GM19463 (cell line): Measurements from ENCODE around the gene PRPF6.
A peak's percentile ranks its signal among the peaks of the same experiment; 100 is the strongest.

Experiments used
- ATAC-seq: cut with Tn5 transposase; IDR thresholded peaks from one replicate; pipeline ENCODE4 v1.9.1; 2021; ENCODE audit warnings: mild to moderate bottlenecking, moderate library complexity; ENCODE audit not compliant: unreplicated experiment

The PRPF6 gene

DNA sequence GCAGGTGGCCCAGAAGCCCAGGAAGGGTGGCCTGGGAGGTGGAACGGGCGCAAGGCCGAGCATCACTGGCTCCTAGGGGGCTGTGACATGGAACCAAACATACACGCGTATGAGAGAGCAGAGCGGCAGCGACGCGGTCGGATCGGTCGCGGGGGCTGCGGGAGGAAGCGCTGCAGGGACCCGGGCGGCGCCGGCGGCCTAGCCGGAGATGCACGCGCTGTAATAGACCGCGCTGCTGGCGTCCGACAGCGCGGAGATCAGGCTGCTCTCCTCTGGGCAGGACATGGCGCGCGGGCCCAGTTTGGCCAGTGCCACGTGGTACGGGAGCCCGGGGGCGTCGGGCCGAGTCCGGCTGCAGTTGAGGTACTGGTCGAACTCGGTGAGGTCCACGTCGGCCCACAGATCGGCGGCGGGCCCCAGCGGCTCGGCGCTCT, 67.1 kb downstream of the PRPF6 start:
- ATAC-seq: no peak

- no peak for ATAC-seq
Measured at GRCh38 chr20:64048402-64049044, 67.6 kb downstream of the PRPF6 start.

DNA sequence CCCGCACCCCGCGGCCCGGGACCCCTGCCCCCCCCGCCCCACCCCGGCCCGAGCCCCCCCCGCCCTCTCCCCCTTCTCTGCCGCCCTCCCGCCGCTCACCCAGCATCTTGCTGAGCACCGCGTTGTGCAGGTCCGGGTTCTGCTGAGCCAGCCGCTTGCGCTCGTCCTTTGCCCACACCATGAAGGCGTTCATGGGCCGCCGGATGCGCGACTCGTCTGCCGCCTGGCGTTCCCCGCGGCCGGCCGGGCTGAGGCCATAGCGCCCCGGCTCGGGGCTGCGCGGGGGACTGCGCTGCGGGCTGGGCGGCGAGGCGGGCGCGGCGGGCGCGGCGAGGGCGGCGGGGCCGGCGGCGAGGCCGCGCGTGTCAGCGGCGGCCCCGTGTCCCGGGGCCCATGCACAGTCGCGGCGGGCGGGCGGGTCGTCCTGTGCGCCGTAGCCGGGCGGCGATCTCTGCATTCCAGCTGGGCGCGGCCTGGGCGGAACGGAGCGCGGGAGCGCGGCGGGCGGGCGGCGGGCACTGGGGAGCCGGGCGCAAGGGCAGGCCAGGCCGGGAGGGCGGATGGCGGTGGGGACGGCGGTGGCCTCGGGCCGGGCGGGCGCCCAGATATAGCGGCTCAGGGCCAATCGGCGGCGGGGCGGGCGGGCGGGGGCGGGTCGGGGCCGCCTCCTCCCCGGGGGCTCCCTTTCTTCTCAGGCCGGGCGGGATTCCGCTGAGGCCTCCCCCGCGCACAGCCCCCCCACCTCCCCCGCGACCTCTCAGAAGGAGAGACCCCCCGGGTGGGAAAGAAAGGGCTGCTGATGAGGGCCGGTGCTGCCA, 68.3 kb downstream of the PRPF6 start, which contains the start of gene SOX18:
TSS of gene SOX18 (minus strand) at position 580 of the 818 bp plus-strand sequence. CDS start at position 457, 123 bp downstream.
- ATAC-seq: no peak

DNA sequence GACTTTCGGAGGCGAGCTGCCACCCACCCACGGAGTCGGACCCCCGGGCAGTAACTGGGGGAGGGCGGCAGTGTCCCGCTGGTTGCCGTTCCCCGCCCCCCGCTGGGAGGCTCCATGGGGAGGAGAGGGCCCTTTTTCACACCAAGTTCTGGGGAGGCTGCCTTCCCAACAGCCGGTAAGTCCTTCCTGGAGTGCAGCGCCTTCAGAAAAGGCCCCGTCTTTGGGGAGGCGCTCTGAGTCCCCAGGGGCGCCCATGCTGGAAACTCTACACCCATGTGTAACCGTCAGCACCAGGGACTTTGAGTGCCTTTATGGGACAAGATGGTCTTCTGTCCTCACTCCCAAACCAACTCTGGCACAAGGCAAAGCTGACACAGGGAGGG, 68.9 kb downstream of the PRPF6 start:
- ATAC-seq: no peak

DNA sequence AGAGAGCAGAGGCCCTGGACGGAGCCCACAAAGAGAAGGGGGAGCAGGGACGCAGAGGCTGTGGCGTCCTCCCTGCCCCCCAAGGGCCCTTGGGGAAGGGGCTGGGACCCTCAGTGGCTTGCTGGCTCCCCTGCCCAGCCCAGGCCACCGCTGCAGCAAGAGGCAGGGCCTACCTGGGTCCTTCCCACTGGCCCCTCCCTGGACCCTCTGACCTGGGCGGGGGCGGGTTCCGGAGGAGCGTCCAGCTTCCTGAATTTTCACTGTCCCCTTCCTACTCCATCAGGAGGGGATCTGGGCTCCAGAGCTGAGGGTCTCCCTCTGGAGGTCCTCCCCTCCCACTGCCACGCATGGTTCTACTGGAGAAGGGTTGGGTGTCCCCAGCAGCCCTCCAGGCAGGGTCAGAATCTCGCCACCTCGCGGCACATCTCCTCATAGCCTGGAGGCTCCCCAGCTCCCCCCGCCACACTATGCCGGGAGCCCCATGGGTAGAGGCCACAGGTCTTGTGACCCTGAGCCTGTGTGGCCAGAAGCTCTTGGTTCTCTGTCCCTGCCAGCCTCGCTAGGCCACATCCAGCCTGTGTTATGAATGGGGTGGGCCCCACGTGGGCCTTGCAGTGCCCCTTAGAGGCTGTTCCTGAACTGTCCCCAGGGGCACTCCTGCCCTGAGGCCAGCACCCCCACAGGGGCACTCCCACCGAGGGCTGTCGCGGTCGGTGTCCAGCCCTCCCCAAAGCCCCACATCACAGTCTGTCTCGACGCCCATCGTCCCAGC, 69.5 kb downstream of the PRPF6 start:
- no peak for ATAC-seq

GRCh38 chr20:64051033-64051452, 70.1 kb downstream of the PRPF6 start:
- no peak for ATAC-seq

DNA sequence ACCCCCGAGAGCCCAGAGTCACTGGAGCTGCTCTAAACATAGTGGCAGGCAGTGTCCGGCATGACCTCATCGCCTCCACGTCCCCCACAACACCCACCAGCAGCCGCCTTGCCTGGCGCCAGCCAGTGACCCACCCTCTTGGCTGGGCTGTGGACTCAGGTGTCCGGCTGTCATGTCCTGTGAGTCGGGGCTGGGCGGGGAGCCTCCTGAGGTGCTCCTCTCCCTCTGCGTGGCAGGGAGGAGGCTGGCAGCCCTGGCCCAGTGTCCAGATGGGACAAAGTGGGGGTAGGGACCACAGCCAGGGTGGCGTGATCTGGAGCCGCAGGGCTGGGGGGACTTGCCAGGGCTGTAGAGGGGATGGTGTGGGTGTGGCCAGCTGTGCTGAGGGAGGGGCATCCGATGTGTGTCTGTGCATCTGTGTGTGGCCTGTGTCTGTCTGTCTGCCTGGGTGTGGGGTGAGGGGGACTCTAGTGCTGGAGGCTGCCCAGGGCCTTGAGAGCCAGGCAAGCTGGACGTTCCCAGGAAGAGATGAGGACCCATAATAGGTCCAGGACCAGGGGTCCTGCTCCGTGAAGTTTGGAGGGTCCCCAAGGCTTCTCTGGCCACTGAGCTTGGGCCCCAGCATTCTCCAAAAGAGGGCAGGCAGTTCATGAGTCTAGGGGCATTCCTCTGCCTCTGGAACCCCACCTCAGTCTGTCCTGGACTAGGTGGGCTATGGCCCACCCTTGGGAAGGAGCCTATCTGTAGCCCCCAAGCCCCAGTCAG, 70.8 kb downstream of the PRPF6 start:
- no peak for ATAC-seq

DNA sequence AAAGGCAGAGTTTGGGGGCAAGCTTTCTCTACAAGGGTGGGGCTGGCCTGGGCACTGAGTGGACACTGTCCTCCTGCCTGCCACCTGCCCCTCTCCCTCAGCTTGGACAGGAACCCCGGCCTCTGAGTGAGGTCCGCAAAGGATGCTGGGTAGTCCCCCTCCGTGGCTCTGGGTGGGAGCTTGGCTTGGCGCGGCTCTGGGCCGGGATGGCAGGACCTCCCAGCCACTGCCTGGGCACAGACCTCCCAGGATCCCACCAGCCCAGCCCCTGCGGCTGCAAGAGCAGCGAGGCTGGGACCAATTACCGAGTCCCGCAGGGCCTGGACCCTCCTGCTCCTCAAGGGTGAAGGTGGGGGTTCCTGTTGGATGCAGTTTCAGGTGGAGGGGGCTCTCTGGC, 71.4 kb downstream of the PRPF6 start:
- no peak for ATAC-seq

GRCh38 chr20:64052987-64053840, 72.3 kb downstream of the PRPF6 start:
- no peak for ATAC-seq

DNA sequence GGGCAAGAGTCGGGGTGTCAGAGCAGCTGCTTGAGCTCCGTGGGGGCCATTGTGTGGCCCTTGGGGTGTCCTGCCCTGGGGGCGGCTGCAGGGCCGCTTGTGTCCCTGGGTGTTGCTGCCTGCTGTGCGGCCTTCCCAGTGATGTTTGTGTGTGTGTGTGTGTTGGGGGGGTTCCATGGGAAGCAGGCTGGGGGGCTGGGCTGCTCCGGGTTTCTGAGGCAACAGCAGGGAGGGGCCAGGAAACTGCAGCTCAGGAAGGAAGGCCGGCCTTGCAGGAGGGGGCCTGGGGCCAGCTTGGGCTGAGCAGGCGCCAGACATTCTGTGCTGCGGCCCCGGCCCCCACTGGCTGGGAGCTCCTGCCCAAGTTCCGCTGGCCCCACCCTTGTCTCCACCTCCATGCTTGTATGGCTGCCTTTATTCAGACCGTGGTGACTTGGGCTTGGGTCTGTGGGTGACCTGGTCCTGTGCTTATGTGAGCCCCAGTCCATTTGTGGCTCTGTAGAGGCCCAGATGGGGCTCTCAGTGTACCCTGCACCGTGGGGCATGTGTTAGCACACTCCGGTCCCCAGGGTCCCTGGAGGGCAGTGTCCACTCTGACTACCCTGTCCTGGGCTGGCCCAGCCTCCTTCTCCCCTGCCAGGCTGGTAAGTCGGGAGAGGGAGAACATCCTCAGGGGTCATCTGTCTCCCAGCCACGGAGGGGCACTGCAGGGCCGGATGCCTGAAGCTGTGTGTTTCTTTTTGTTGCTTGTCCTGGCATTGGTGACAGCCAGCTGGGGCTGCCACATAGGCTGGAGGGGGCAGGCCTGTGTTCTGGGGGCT, 73.1 kb downstream of the PRPF6 start:
- no peak for ATAC-seq

DNA sequence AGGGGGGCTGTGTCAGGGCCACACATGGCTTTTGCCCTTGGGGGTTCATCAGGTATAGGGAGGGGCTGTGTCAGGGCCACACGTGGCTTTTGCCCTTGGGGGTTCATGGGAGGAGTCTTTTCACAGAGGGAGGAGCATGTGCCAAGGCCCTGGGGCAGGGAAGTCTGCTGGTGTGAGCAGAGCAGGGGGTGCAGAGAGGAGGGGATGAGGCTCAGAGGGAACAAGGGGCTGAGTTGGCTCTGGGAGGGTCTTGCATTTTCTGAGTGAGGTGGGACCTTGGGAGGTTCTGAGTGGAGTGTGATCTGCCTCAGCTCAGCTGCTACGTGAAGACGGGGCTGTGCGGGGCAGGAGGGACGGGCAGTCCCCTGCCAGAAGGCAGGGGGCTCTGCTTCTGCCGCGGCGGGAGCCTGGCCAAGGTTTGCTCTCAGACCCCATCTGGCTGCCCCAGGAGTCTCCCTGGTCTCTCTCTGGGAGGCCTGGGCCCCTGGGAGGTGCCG, 74.5 kb downstream of the PRPF6 start:
- ATAC-seq: no peak

DNA sequence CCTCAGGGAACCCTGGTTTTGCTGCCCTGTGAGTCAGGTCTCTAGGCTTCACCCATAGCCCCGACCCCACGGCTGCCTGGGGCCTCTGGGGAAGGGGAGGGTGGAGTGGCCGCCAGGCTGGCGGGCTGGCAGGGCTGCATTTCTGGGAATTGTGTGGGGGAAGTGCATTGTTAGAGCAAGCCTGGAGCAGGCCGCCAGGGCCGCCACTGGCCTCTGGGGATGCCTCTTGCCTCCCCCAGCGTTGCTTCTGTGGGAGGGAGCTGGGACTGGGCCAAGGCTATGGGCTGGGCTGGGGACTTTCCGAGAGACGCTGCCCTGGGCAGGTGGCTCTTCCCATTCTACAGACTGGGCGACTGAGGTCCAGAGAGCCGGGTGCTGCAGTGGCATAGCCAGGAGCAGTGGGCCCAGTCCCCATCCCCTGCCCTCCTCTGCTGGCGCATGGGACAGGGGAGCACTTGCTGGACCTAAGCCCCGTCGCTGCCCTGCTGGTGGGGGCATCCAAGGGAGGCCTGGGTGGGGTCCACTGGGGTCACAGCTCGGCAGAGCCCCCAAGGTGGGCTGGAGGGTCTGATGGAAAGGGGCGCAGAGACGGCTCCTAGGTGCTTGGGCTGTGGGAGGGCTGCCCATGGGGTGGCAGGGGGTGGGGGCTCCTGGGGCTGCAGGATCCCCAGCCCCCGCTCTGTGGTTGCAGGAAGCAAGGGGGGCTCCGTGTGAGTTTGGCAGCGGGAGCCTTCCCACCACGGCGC, 75.1 kb downstream of the PRPF6 start:
- no peak for ATAC-seq

DNA sequence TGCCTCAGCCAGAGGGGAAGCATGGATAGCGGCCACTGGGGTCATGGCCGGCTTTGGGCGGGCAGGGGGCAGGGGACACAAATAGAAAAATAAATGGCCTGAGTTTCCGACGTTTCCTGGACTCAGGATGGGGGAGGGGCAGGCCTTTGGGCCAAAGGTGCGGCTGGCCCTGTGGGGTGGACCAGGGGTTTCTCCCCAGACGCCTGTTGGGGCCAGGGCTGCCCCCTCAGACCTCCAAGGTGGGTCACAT, 75.6 kb downstream of the PRPF6 start:
- no peak for ATAC-seq

GRCh38 chr20:64056889-64057627, 76.1 kb downstream of the PRPF6 start:
- ATAC-seq: peak; percentile 39

DNA sequence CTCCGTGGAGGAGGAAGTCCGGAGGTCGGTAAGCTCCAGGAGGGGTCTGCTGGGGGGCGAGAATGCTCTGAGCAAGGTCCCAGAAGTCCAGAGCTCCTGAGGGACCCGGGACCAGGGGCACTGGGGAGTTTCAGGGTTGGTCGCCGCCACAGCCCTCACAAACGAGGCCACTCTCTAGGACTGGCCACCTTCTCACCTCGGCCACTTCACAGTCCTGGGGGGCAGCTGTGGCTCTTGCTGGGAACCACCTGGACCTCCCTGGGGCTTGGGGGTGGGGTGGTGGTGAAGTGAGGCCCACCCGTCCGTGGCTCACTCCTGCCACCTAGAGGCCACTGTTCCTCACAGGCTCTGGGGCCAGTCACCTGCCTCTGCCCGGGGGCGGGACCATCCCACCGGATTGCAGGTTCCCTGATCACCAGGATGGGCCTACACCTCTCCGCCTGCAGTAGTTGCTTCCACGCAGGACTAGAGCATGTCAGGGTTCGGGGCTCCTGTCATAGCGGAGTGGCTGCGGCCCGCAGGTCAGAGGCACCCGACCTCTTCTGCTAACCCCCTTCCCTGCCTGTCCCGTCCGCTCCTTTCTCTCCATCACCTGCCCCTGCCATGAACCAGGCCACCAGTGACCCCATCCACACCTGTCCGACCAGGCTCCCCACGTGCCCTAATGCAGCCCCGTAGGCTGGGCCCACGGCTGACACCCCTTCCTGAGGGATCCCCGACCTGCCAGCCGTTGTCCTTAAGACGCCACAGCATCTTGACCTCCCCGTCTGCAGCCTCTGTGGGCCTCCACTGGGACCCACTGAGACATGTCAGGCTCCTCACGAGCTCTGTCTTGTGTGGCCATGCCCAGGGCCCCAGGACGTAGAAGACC, 76.9 kb downstream of the PRPF6 start:
- ATAC-seq: no peak

DNA sequence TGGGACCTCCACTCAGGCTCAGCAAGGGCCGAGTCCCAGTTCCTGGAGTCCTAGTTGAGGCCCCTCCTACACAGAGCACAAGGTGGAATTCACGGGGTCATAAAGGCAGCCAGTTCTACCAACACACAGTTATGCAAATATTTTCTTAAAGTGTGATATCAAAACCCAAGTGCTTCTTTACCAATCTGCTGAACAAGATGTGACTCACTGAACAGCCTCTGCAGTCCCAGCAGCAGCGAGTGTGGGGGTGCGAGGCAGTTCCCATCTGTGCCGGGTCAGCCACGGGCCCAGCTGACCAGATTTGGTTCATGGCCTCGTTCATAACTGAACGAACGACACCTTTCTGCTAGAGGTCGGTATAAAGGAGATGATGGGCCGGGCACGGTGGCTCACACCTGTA, 77.6 kb downstream of the PRPF6 start:
- ATAC-seq: no peak

DNA sequence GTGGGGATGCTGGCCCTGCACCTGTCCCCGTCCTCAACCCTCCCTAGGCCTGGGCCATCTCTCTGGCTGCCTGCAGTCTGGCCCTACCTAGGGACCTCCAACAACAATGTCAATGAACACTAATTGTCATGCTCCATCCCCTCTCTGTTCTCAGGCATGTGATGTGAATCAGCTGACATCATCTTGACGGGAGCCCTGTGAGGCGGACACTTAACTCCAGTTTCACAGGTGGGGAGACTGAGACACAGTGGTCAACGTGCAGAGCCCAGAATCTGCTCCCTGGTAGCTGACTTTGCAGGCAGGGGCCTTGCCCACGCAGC, 81.3 kb downstream of the PRPF6 start:
- ATAC-seq: no peak
